Panc1 (cell line): ENCODE data around the gene SERPINA12.

Experiments used
- POLR2AphosphoS5 ChIP-seq: IDR thresholded peaks from 2 replicates; pipeline ENCODE4 v1.6.1; 2012; ENCODE audit warnings: mild to moderate bottlenecking, low read depth, low read length, moderate library complexity
- SIN3A ChIP-seq: IDR thresholded peaks from 2 replicates; pipeline ENCODE4 v1.6.1; 2012; ENCODE audit warnings: low read depth, mild to moderate bottlenecking, low read length, moderate library complexity, borderline replicate concordance; ENCODE audit not compliant: insufficient read depth
- TF ChIP-seq, protein P1 (sequence below): fragments of 450-650 bp; IDR thresholded peaks from 2 replicates; pipeline ENCODE4 v1.5.1; 2017; ENCODE audit warnings: mild to moderate bottlenecking
- TF ChIP-seq, protein P2 (sequence below), 2 experiments: IDR thresholded peaks; 2 replicates each; pipeline ENCODE4 v1.6.1; 2011 to 2012; ENCODE audit warnings: low read depth in 2 of 2, control low read depth in 1 of 2, low read length in 1 of 2, mild to moderate bottlenecking in 1 of 2, moderate library complexity in 1 of 2; ENCODE audit not compliant: insufficient read depth in 1 of 2

DNA sequence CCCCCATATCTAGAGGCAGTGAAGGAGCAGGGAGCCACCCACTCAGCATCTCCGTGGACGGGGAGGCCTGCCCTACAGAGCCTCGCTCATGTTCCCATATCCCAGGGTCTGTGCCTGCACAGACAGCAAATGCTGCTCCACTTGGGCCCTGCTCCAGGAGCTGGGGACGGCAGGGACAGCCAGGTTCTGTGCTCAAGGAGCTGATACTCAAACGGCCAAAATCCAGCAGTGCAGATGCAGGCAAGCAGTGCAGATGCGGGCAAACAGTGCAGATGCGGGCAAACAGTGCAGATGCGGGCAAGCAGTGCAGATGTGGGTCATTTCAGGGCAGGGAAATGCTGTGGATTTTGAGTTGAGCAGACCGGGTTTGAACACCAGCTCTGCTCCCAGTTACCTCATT lies 6.2 kb upstream of the SERPINA12 start:
- TF ChIP-seq, protein P1, sequence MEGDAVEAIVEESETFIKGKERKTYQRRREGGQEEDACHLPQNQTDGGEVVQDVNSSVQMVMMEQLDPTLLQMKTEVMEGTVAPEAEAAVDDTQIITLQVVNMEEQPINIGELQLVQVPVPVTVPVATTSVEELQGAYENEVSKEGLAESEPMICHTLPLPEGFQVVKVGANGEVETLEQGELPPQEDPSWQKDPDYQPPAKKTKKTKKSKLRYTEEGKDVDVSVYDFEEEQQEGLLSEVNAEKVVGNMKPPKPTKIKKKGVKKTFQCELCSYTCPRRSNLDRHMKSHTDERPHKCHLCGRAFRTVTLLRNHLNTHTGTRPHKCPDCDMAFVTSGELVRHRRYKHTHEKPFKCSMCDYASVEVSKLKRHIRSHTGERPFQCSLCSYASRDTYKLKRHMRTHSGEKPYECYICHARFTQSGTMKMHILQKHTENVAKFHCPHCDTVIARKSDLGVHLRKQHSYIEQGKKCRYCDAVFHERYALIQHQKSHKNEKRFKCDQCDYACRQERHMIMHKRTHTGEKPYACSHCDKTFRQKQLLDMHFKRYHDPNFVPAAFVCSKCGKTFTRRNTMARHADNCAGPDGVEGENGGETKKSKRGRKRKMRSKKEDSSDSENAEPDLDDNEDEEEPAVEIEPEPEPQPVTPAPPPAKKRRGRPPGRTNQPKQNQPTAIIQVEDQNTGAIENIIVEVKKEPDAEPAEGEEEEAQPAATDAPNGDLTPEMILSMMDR = no peak
- TF ChIP-seq POLR2AphosphoS5 = no peak
- no peak for TF ChIP-seq SIN3A
- TF ChIP-seq, protein P2, sequence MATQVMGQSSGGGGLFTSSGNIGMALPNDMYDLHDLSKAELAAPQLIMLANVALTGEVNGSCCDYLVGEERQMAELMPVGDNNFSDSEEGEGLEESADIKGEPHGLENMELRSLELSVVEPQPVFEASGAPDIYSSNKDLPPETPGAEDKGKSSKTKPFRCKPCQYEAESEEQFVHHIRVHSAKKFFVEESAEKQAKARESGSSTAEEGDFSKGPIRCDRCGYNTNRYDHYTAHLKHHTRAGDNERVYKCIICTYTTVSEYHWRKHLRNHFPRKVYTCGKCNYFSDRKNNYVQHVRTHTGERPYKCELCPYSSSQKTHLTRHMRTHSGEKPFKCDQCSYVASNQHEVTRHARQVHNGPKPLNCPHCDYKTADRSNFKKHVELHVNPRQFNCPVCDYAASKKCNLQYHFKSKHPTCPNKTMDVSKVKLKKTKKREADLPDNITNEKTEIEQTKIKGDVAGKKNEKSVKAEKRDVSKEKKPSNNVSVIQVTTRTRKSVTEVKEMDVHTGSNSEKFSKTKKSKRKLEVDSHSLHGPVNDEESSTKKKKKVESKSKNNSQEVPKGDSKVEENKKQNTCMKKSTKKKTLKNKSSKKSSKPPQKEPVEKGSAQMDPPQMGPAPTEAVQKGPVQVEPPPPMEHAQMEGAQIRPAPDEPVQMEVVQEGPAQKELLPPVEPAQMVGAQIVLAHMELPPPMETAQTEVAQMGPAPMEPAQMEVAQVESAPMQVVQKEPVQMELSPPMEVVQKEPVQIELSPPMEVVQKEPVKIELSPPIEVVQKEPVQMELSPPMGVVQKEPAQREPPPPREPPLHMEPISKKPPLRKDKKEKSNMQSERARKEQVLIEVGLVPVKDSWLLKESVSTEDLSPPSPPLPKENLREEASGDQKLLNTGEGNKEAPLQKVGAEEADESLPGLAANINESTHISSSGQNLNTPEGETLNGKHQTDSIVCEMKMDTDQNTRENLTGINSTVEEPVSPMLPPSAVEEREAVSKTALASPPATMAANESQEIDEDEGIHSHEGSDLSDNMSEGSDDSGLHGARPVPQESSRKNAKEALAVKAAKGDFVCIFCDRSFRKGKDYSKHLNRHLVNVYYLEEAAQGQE (IDR thresholded peaks at IDR 0.05; ENCODE audit: insufficient read depth in 1 of 2, low read depth in 2 of 2, low read length in 1 of 2) = no peak
